ENCODE measurements around the gene NRL. TPM values are rescaled to one million over a fixed set of nuclear protein-coding genes. Genes with fewer than 3 reads are reported as not detected.

Gene NRL
- total RNA-seq, 1 experiment from 2014 or later = 1.3 TPM

DNA sequence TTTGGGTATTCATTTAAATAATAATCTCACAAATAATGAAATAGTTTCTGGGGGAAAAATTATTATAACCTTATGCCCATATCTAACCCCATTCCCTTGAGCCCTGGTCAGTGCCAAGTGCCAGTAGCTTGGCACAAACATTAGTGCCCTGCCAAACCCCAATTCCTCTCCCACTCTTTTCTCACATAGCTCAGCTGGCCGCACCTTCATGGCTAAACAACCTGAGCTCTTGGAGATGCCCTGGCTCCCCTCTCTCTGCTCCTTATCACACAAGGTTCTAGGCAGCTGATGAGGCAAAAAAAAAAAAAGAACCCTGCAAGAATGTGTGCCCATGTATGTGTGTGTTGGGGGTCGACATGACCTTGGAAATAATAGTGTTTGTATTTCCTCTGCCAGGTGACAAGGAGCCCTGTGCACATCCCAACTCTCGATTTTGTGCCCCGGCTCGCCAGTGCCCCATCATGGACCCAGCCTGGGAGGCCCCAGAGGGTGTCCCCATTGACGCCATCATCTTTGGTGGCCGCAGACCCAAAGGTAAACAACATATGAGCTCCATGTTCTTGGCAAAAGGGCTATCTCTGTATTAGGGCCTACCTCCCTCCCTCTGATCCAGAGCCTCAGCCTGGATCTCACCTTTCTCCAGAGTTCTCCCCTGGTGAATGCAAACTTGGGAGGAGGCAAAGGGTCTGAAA is 12.2 kb downstream of the NRL start:
- H3K27ac Mint-ChIP-seq = no peak overlapping the region
- peaks cover 27% of the 10 kb centered on the region for H3K9me3 Mint-ChIP-seq
- no peaks in the 10 kb centered on the region for H3K4me1 Mint-ChIP-seq
- peaks cover 49% of the 10 kb centered on the region for H3K36me3 Mint-ChIP-seq
- CTCF ChIA-PET = interaction anchor here (1.0 kb wide), 1 partner anchor 44 kb away, joined by 3 read pairs; no protein-coding TSS in a partner anchor
- H3K27me3 Mint-ChIP-seq (ENCODE audit: low read depth) = no peaks in the 10 kb centered on the region; the same call in 1 of the 2 replicates
- no peak overlapping the region for H3K4me3 Mint-ChIP-seq
- no peak for DNase-seq (ENCODE audit: low spot score)
- TF ChIP-seq MYBL2 (CRISPR knock-in tag; IDR thresholded peaks at IDR 0.05) (no peak), PRDM15 (CRISPR knock-in tag; IDR thresholded peaks at IDR 0.05) (no peak), IRF2 (CRISPR knock-in tag; IDR thresholded peaks at IDR 0.05; ENCODE audit: borderline replicate concordance, low read depth) (no peak), ZNF219 (CRISPR knock-in tag; IDR thresholded peaks at IDR 0.05; ENCODE audit: borderline replicate concordance) (no peak), NFYB (CRISPR knock-in tag; conservative IDR thresholded peaks at IDR 0.05; ENCODE audit: low read depth) (no peak), OVOL2 (CRISPR knock-in tag; IDR thresholded peaks at IDR 0.05; ENCODE audit: borderline replicate concordance) (no peak), GRHL2 (CRISPR knock-in tag; IDR thresholded peaks at IDR 0.05; ENCODE audit: insufficient replicate concordance, severe bottlenecking) (no peak), KAT7 (CRISPR knock-in tag; IDR thresholded peaks at IDR 0.05; ENCODE audit: borderline replicate concordance) (no peak), MXD4 (CRISPR knock-in tag; IDR thresholded peaks at IDR 0.05; ENCODE audit: borderline replicate concordance) (no peak), RELA (CRISPR knock-in tag; IDR thresholded peaks at IDR 0.05; ENCODE audit: borderline replicate concordance) (no peak)
- TF ChIP-seq, protein P1, sequence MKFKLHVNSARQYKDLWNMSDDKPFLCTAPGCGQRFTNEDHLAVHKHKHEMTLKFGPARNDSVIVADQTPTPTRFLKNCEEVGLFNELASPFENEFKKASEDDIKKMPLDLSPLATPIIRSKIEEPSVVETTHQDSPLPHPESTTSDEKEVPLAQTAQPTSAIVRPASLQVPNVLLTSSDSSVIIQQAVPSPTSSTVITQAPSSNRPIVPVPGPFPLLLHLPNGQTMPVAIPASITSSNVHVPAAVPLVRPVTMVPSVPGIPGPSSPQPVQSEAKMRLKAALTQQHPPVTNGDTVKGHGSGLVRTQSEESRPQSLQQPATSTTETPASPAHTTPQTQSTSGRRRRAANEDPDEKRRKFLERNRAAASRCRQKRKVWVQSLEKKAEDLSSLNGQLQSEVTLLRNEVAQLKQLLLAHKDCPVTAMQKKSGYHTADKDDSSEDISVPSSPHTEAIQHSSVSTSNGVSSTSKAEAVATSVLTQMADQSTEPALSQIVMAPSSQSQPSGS (CRISPR knock-in tag; IDR thresholded peaks at IDR 0.05; ENCODE audit: borderline replicate concordance, low read depth) = no peak
- TF ChIP-seq, protein P2, sequence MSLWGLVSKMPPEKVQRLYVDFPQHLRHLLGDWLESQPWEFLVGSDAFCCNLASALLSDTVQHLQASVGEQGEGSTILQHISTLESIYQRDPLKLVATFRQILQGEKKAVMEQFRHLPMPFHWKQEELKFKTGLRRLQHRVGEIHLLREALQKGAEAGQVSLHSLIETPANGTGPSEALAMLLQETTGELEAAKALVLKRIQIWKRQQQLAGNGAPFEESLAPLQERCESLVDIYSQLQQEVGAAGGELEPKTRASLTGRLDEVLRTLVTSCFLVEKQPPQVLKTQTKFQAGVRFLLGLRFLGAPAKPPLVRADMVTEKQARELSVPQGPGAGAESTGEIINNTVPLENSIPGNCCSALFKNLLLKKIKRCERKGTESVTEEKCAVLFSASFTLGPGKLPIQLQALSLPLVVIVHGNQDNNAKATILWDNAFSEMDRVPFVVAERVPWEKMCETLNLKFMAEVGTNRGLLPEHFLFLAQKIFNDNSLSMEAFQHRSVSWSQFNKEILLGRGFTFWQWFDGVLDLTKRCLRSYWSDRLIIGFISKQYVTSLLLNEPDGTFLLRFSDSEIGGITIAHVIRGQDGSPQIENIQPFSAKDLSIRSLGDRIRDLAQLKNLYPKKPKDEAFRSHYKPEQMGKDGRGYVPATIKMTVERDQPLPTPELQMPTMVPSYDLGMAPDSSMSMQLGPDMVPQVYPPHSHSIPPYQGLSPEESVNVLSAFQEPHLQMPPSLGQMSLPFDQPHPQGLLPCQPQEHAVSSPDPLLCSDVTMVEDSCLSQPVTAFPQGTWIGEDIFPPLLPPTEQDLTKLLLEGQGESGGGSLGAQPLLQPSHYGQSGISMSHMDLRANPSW (CRISPR knock-in tag; conservative IDR thresholded peaks at IDR 0.05; ENCODE audit: low read depth) = no peak
- TF ChIP-seq, protein P3, sequence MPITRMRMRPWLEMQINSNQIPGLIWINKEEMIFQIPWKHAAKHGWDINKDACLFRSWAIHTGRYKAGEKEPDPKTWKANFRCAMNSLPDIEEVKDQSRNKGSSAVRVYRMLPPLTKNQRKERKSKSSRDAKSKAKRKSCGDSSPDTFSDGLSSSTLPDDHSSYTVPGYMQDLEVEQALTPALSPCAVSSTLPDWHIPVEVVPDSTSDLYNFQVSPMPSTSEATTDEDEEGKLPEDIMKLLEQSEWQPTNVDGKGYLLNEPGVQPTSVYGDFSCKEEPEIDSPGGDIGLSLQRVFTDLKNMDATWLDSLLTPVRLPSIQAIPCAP (CRISPR knock-in tag; IDR thresholded peaks at IDR 0.05) = no peak
- TF ChIP-seq, protein P4, sequence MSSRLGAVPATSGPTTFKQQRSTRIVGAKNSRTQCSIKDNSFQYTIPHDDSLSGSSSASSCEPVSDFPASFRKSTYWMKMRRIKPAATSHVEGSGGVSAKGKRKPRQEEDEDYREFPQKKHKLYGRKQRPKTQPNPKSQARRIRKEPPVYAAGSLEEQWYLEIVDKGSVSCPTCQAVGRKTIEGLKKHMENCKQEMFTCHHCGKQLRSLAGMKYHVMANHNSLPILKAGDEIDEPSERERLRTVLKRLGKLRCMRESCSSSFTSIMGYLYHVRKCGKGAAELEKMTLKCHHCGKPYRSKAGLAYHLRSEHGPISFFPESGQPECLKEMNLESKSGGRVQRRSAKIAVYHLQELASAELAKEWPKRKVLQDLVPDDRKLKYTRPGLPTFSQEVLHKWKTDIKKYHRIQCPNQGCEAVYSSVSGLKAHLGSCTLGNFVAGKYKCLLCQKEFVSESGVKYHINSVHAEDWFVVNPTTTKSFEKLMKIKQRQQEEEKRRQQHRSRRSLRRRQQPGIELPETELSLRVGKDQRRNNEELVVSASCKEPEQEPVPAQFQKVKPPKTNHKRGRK (CRISPR knock-in tag; IDR thresholded peaks at IDR 0.05; ENCODE audit: borderline replicate concordance) = no peak
- POLR2A ChIA-PET = interaction anchor here (0.6 to 5.7 kb wide), 4 partner anchors 8 to 30 kb away, joined by 3 to 29 read pairs (median 6); partner anchors contain the start of genes DCAF11, NRL and PCK2
- no peak for ATAC-seq
